AG09309 (cell line): ENCODE data around the gene PCGF5.

Experiments
- DNase-seq: peaks from one replicate; pipeline ENCODE4 v3.0.0-alpha.2; 2010; ENCODE audit warnings: low read depth
- H3K4me3 ChIP-seq: 2 replicates; pipeline ENCODE4 v1.5.1; 2011; ENCODE audit warnings: mild to moderate bottlenecking, low read depth, low read length, moderate library complexity; ENCODE audit not compliant: control insufficient read depth
- TF ChIP-seq, protein P1 (sequence below): IDR thresholded peaks from 2 replicates; pipeline ENCODE4 v1.5.1; 2011; ENCODE audit warnings: mild to moderate bottlenecking, low read depth, low read length, inconsistent platforms; ENCODE audit not compliant: insufficient read depth, control insufficient read depth; ENCODE audit errors: missing control alignments

The PCGF5 gene

DNA sequence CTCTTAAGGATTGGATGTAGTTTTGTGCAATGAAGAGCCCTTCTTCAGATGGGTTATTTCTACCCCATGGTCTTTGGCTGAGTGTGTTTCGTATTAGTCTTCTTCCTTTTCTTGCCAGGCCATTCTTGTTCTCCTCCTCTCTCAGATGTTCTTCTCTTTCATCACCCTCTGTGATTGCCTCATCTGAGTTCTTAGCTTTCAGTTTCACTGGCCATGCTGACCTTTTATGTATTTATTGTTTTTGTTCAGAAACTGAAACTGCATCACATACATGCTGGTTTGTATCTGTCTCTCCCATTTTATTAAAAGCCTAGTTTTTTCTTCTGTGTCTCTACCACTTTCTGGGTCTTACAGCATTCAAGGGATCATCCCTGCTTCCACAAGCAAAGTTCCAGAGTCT, 21.7 kb upstream of the PCGF5 start:
- TF ChIP-seq, protein P1, sequence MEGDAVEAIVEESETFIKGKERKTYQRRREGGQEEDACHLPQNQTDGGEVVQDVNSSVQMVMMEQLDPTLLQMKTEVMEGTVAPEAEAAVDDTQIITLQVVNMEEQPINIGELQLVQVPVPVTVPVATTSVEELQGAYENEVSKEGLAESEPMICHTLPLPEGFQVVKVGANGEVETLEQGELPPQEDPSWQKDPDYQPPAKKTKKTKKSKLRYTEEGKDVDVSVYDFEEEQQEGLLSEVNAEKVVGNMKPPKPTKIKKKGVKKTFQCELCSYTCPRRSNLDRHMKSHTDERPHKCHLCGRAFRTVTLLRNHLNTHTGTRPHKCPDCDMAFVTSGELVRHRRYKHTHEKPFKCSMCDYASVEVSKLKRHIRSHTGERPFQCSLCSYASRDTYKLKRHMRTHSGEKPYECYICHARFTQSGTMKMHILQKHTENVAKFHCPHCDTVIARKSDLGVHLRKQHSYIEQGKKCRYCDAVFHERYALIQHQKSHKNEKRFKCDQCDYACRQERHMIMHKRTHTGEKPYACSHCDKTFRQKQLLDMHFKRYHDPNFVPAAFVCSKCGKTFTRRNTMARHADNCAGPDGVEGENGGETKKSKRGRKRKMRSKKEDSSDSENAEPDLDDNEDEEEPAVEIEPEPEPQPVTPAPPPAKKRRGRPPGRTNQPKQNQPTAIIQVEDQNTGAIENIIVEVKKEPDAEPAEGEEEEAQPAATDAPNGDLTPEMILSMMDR = no peak
- H3K4me3 ChIP-seq = no peak overlapping the region
- DNase-seq = peak; percentile 66

DNA sequence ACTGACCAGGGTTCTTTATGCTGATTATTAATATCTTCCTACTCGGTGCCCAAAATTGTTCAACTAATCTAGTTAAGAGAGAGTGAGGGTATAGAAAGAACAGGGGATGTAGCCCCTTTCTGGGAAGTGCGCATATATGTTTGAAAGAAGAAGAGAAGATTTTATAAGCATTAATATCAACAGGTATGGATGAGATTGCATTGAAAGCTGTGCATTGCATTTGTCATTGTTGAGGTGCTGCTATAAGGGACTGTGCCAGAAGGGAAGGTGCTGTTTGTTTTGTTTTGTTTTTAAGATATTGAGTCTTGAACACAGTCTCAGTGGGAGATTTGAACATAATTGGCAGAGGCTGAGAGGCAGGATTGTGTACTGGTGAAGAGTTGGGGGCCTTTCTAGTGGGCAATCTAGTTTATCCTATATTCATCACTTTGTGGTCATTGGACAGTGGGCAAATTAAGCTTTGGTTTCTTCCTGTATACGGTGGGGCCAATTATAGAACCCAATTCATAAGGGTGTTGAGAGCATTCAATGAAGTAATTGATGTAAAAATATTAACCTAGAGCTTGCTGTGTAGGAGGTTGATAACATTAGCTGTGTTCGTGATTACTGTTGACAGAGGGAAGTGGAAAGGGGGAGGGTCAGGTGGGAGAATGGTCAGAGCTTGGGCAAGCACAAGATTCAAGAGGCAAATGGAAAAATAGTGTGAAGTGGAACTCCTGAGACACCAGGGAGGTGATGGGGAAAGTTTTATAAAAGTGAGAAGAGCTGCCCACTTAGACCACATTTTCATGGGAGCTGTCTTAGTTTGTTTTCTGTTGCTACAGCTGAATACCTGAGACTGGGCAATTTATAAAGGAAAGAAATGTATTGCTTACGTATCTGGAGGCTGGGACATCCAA, 19.9 kb upstream of the PCGF5 start:
- no peak for DNase-seq
- TF ChIP-seq, protein P1 = no peak
- no peak overlapping the region for H3K4me3 ChIP-seq

DNA sequence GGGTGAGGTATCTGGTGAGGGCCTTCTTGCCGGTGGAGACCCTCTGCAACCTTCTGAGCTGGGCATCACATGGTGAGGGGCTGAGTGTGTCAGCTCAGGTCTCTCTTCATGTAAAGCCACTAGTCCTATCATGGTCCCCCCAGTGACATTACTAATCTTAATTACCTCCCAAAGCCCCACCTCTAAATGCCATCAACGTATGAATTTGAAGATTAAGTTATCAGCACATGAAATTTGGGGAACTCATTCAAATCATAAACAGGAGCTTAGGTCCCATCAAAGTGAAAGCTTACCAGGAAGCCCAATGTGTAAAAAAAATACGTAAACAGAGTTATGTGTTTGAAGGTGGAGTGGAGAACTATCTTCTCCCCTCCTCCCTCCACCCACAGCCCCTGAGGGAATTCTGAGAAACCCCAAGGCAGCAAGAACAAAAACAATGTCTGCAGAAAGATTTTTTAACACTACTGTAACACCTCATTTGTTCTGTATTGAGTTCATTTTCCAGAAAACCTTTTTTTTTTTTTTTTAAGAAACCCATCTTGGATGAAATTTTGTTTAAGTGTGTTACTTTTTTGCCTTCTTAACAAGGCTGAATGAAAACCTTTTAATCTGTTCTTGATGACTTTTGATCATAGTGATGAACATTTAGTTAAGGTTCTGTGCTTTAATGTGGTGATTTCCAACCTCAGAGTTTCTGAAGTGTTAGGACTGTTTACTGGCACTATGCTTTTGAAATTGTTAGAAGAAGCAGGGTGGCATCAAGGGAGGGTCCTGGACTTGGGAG, 19.1 kb upstream of the PCGF5 start:
- TF ChIP-seq, protein P1 = no peak
- no peak for DNase-seq
- H3K4me3 ChIP-seq = no peak overlapping the region

DNA sequence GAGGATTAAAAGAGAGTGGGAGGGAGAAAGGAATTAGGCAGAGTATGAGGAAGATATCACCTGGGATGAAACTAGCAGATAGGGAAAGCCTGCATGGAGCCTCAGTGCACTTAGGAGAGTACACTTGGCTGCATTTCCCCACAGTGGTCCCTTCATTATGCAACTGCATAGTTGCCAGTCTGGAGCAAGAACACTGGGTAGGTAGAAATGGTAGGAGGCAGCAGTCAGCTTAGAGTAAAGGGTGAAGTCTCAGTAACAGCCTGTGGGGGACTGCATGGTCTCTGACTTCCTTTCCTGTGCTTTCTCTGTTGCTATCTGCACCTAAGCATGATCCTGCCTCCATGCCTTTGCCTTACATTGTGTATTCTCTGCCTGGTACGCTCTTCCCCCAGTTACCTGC, 14.0 kb upstream of the PCGF5 start:
- TF ChIP-seq, protein P1 = no peak
- no peak for DNase-seq
- no peak overlapping the region for H3K4me3 ChIP-seq

DNA sequence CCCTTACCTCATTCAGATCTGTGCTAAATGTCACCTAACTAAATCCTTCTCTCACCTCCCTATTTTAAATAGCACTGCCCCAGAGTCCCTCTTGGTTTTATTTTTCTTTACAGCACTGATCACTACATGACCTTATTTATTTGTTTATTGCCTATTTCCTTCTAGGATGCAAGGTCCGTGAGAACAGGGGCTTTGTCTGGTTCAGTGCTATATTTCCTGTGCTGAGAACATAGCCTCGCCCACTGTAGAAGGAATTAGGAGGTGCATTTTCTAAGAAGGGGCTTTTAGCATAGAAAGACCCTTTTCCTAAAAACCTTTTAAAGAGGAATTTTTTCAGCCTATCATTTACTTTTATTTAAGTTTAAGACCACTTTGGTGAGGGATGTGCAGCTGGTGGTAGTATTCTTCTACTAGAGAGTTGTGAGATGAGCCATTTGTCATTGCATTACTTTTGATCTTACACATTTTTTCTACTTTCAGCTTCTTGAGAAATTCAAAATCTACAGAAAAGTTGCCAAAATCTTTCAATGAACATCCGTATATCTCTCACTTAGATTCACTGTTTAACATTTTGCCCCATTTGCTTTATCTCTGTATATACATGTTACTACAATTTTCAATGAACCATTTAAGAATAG, 13.5 kb upstream of the PCGF5 start:
- TF ChIP-seq, protein P1 = no peak
- no peak overlapping the region for H3K4me3 ChIP-seq
- no peak for DNase-seq

DNA sequence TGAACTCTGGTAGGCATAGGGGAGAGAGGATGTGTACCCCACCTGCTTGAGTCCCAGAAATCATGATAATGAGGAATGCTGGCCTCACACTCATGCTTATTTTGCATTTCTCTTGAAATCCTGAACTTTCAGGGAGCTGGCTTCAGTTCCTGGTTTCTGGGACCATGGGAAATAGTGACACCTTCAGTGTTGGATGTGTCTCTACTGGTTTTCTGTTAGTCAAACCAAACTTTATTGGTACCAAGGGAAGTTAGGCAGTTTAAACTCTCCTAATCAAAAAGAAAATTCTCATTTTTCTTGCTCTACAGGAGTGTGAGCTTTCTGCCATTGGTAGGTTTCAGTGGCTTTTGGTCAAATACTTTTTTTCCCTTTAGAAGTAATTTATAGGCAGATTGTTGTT, 11.8 kb upstream of the PCGF5 start:
- no peak overlapping the region for H3K4me3 ChIP-seq
- TF ChIP-seq, protein P1 = no peak
- no peak for DNase-seq
